GM12801 (cell line): ENCODE measurements around the gene PLEKHG4.

ENCODE experiments used
- TF ChIP-seq, protein P1 (sequence below): IDR thresholded peaks from one replicate; pipeline ENCODE4 v1.5.1; 2011; ENCODE audit warnings: control low read depth; ENCODE audit not compliant: insufficient read length; ENCODE audit errors: extremely low read depth

Gene PLEKHG4, protein sequence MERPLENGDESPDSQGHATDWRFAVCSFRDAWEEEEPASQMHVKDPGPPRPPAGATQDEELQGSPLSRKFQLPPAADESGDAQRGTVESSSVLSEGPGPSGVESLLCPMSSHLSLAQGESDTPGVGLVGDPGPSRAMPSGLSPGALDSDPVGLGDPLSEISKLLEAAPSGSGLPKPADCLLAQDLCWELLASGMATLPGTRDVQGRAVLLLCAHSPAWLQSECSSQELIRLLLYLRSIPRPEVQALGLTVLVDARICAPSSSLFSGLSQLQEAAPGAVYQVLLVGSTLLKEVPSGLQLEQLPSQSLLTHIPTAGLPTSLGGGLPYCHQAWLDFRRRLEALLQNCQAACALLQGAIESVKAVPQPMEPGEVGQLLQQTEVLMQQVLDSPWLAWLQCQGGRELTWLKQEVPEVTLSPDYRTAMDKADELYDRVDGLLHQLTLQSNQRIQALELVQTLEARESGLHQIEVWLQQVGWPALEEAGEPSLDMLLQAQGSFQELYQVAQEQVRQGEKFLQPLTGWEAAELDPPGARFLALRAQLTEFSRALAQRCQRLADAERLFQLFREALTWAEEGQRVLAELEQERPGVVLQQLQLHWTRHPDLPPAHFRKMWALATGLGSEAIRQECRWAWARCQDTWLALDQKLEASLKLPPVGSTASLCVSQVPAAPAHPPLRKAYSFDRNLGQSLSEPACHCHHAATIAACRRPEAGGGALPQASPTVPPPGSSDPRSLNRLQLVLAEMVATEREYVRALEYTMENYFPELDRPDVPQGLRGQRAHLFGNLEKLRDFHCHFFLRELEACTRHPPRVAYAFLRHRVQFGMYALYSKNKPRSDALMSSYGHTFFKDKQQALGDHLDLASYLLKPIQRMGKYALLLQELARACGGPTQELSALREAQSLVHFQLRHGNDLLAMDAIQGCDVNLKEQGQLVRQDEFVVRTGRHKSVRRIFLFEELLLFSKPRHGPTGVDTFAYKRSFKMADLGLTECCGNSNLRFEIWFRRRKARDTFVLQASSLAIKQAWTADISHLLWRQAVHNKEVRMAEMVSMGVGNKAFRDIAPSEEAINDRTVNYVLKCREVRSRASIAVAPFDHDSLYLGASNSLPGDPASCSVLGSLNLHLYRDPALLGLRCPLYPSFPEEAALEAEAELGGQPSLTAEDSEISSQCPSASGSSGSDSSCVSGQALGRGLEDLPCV

DNA sequence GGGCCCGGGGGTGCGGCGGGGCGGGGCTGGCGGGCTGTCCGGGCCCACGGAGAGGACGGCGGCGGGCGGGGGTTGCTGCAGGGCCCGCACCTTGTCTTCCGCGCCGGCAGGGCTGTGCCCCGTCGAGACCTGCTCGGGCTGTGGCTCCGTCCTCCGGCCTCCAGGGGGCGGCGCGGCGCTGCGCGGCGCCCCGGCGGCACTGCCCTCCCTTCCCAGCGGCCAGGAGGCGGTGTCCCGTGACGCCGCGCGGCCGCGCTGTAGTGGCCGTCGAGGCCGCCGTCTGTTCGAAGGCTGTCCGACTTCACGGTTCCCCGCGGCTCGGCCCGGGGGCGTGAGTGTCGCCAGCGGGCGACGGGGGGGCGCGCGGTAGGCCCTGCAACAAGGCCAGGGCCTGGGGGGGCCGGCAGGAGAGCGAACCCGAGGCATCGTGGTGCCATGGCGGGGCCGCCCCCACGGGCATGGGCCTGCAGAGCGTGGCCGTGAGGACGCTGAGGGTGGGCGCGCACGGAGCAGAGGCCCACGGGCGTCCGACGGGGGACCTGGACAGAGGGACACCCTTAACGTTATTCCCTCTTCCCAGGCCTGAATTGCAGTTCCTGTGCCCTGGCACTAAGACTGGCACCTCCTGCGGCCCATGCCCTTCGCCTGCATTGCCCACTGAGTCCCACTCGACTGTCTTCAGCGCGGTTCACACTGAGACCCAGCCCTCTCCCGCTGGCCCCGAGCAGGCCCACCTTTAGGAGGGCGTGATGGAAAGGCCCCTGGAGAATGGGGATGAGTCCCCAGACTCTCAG lies at the start of gene PLEKHG4:
TSS of gene PLEKHG4 (plus strand) at position 237 of the 794 bp plus-strand sequence. CDS start at position 750, 513 bp downstream.
- TF ChIP-seq, protein P1, sequence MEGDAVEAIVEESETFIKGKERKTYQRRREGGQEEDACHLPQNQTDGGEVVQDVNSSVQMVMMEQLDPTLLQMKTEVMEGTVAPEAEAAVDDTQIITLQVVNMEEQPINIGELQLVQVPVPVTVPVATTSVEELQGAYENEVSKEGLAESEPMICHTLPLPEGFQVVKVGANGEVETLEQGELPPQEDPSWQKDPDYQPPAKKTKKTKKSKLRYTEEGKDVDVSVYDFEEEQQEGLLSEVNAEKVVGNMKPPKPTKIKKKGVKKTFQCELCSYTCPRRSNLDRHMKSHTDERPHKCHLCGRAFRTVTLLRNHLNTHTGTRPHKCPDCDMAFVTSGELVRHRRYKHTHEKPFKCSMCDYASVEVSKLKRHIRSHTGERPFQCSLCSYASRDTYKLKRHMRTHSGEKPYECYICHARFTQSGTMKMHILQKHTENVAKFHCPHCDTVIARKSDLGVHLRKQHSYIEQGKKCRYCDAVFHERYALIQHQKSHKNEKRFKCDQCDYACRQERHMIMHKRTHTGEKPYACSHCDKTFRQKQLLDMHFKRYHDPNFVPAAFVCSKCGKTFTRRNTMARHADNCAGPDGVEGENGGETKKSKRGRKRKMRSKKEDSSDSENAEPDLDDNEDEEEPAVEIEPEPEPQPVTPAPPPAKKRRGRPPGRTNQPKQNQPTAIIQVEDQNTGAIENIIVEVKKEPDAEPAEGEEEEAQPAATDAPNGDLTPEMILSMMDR: no peak

DNA sequence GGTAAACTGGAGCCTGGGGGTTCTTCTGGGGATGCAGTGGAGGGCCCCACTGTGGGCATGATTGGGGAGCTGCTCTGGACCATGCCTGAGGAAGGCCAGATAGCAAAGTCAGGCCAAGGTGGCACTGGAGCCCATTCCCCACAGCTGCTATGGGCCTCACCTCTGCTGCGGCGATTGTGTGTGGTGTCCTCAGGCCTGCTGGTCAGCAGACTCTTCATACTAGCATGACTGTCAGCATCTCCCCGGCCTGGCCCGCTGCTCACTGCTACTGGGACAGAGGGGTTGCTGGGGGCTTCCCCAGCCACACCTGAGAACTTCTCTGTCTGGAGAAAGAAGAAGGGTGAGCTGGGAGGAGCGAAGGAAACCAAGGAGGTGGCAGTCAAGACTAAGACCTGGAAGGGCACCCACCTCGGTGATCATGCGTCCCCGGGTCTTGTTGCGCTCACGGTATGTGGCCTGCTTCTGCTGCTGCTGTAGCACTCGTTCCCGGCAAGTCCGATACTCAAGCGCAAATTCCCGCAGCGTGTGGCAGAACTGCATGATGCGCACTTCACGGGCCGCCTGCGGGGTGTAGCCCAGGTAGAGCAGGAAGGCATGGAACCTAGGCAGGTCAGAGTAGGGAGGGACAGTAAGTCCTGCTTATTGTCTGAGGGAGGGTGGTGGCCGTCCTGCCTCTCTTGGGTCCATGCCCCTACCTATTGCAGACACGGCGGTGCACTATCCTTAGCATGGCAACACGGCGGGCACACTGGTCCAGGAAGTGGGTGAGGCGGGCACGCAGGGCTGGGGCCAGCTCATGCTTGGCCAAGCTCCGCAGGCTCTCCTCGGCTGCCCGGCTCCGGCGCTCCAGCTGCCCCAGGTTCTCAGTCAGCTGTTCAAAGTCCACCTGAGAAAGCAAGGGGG lies 49.2 kb upstream of the PLEKHG4 start:
- TF ChIP-seq, protein P1: no peak

DNA sequence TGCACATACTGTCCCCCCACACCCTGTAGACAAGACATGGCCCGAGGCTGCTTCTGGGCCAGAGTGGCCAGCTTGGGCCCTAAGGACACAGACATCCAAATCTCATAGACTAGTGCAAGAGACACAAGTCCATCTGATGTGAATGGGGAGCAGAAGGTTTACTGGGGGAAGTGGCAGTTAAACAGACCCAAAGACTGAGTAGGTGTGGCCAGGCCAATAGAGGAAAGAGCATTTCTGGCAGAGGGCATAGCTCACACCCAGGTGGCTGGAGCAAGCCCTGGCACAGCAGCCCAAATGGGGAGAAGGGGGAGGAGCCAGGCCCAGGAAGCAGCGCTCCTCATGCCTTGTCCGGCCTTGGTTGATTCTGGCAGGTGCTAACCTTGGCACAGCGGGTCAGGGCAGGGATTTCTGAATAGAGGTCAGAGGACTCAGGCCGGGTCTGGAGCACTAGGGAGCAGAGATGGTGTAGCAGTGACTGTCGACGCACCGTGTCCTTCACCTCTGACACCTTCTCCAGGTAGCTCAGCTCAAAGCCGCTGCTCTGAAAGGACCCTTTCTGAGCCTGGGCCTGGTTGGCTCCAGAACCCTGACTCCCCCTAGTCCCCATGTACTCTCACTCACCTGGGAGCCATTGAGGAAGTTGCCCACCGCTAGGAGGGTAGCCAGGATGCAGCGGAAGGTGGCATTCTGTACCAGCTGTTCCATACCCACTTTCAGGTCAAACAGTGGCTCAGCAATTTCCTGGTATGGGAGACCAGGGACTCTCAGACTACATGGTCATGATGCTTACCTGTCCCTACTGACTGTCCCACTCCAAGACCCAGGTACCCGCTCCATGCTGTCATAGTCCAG lies 48.3 kb upstream of the PLEKHG4 start:
- TF ChIP-seq, protein P1: no peak

DNA sequence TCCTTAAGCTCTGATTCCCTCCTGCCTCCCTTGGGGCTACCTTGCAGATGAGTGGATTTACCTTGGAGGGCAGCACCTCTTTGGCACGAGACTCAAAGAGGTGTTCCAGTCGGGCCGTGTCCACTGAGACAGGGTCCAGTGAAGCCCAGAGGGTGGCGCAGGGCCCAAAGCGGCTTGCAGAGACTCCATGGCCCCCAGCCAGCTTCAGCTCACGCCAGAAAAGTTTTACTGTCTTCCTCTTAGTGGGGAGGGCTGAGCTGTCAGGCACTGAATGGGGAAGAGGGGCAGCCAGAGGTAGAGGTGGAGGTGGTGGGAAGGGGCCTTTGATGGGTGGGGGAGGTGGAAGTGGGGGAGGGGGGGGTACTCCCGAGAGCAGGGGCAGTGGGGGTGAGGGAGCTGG lies 45.7 kb upstream of the PLEKHG4 start:
- TF ChIP-seq, protein P1: no peak

DNA sequence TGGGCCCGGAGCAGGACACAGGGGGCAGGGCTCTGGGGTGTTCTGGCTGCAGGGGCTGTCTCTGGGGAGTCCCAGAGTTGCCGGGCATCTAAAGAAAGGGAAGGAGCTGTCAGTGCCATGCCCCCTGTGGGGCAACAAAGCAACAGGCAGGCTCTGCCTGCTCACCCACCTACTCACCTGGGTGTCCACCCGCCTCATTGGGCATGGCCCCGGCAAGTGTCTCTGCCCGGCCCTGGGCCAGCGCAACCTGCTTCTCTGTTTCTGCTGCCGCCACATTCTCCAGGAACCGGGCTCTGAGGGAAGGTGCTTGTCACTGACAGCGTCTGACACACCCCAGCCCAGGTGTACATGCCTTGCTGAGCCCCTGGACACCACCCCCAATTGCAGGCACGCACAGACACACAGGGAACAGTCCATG lies 45.1 kb upstream of the PLEKHG4 start:
- TF ChIP-seq, protein P1: no peak
